ENCODE data around the gene VASH1. TPM values are rescaled to one million over a fixed set of nuclear protein-coding genes. Genes with fewer than 3 reads are reported as not detected.

VASH1 gene
- polyA plus RNA-seq, 1 of the 3 experiments (the other 2 are of a cell fraction): 4.9 TPM

DNA sequence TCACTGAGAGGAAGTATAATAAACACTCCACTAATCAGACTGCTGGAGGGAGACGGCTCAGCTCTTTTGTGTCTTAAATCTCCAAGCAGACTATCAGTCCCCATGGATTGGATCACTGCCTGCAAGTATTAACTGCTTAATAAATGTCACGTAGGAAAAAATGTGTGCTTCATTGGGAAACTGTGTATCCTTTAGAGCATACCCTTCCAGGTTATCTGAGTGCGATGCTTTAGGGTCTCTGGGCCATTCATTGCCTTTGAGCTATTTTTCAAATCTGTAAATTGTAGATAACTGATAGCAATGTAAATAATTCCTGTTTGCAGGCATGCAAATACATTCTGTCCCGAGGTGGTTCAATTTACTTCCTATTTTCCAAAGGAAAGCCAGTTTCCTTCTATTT lies 45.0 kb upstream of the VASH1 start:
- WGBS (ENCODE audit: low lambda C conversion rate): 48% methylated on average over 4 of the region's 4 CpGs
- no peaks in the 10 kb centered on the region for H3F3A ChIP-seq (replicated peaks; ENCODE audit: insufficient read depth)
- H3K36me3 ChIP-seq (replicated peaks in 1 of 2; ENCODE audit: control insufficient read depth in 1 of 2, insufficient read depth in 2 of 2, low read length in 1 of 2): no peaks in the 10 kb centered on the region
- H3K4me2 ChIP-seq: no peak overlapping the region
- POLR2A ChIA-PET: interaction anchor here (0.6 kb wide), 1 partner anchor 106 kb away, joined by 3 read pairs; no protein-coding TSS in a partner anchor
- CTCF ChIA-PET: interaction anchor here (1.2 to 2.1 kb wide), 5 partner anchors 15 to 355 kb away, joined by 3 to 13 read pairs (median 3); no protein-coding TSS in a partner anchor
- DNase-seq: no peak
- H3K9me3 ChIP-seq: no peaks in the 10 kb centered on the region
- no peak overlapping the region for H2AFZ ChIP-seq (ENCODE audit: low read depth)
- TF ChIP-seq EP300 (IDR thresholded peaks at IDR 0.05; ENCODE audit: borderline replicate concordance in 1 of 2, low read depth in 1 of 2, low read length in 1 of 2): no peak
- TF ChIP-seq RFX5 (IDR thresholded peaks at IDR 0.05; ENCODE audit: low read length): no peak
- TF ChIP-seq NFIC (IDR thresholded peaks at IDR 0.05; ENCODE audit: borderline replicate concordance): no peak
- TF ChIP-seq ELF1 (IDR thresholded peaks at IDR 0.05): no peak
- no peak for TF ChIP-seq POLR2AphosphoS5 (IDR thresholded peaks at IDR 0.05; ENCODE audit: low read depth, low read length)
- TF ChIP-seq USF2 (IDR thresholded peaks at IDR 0.05; ENCODE audit: borderline replicate concordance, low read depth, low read length): no peak
- no peak for TF ChIP-seq MAX (IDR thresholded peaks at IDR 0.05; ENCODE audit: low read depth)
- TF ChIP-seq, protein P1, sequence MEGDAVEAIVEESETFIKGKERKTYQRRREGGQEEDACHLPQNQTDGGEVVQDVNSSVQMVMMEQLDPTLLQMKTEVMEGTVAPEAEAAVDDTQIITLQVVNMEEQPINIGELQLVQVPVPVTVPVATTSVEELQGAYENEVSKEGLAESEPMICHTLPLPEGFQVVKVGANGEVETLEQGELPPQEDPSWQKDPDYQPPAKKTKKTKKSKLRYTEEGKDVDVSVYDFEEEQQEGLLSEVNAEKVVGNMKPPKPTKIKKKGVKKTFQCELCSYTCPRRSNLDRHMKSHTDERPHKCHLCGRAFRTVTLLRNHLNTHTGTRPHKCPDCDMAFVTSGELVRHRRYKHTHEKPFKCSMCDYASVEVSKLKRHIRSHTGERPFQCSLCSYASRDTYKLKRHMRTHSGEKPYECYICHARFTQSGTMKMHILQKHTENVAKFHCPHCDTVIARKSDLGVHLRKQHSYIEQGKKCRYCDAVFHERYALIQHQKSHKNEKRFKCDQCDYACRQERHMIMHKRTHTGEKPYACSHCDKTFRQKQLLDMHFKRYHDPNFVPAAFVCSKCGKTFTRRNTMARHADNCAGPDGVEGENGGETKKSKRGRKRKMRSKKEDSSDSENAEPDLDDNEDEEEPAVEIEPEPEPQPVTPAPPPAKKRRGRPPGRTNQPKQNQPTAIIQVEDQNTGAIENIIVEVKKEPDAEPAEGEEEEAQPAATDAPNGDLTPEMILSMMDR (IDR thresholded peaks at IDR 0.05): no peak
- no peak for TF ChIP-seq FOXM1 (IDR thresholded peaks at IDR 0.05; ENCODE audit: low read depth)
- no peak for TF ChIP-seq FOXJ3 (CRISPR knock-in tag; IDR thresholded peaks at IDR 0.05)
- no peak for TF ChIP-seq REST (IDR thresholded peaks at IDR 0.05; ENCODE audit: low read depth, low read length)
- no peak for TF ChIP-seq PBX3 (IDR thresholded peaks at IDR 0.05)
- TF ChIP-seq EZH2phosphoT487 (IDR thresholded peaks at IDR 0.05; ENCODE audit: borderline replicate concordance, low read depth): no peak
- no peak for TF ChIP-seq MXI1 (IDR thresholded peaks at IDR 0.05; ENCODE audit: low read depth, low read length)
- TF ChIP-seq MEF2A (IDR thresholded peaks at IDR 0.05; ENCODE audit: borderline replicate concordance, low read depth): no peak
- no peak for TF ChIP-seq YY1 (IDR thresholded peaks at IDR 0.05; ENCODE audit: low read depth)
- no peak for TF ChIP-seq TCF12 (IDR thresholded peaks at IDR 0.05)
- no peak for TF ChIP-seq RAD21 (IDR thresholded peaks at IDR 0.05; ENCODE audit: low read length)
- no peak for TF ChIP-seq USF1 (IDR thresholded peaks at IDR 0.05; ENCODE audit: borderline replicate concordance, low read depth)
- no peak for TF ChIP-seq JUND (IDR thresholded peaks at IDR 0.05)
- peaks cover 0 to 18% of the 10 kb centered on the region in 2 experiments; a peak in 2 of 4 replicates for H3K4me1 ChIP-seq (ENCODE audit: control insufficient read depth in 1 of 2, insufficient read depth in 2 of 2, low read depth in 1 of 2, low read length in 1 of 2)
- H3K9ac ChIP-seq: no peak overlapping the region
- H3K79me2 ChIP-seq (ENCODE audit: insufficient read depth): no peaks in the 10 kb centered on the region
- H3K27ac ChIP-seq (ENCODE audit: low read depth in 2 of 2, low read length in 1 of 2): peak overlapping the region in 1 of 2 experiments; percentile 35; a peak in 1 of 4 replicates
- H3K27me3 ChIP-seq (ENCODE audit: insufficient read depth): peaks cover 9% of the 10 kb centered on the region
- no peaks in the 10 kb centered on the region for H4K20me1 ChIP-seq (ENCODE audit: insufficient read depth)
- H3K4me3 ChIP-seq (ENCODE audit: low read depth in 2 of 2, low read length in 1 of 2): no peak overlapping the region
- no peaks in the 10 kb centered on the region for H3K9me2 ChIP-seq

All from SK-N-SH (cell line).